GM21717 (cell line): ENCODE measurements around the gene CT55.
"Not testable (repeated sequence)": the region's sequence is repeated elsewhere in the genome, so short reads cannot be mapped to it uniquely, and the experiment has no call there.

Source experiments
- ATAC-seq: cut with Tn5 transposase; IDR thresholded peaks from one replicate; pipeline ENCODE4 v1.9.1; 2021; ENCODE audit warnings: mild to moderate bottlenecking, moderate library complexity; ENCODE audit not compliant: unreplicated experiment

CT55 gene

GRCh38 chrX:135170877-135171519 is at the start of gene CT55:
Gene CT55, minus strand, starts transcription at chrX:135171398. Its CDS starts 227 bp downstream, at chrX:135171171.
- ATAC-seq = no peak

GRCh38 chrX:135213200-135213844 is 42.1 kb upstream of the CT55 start:
- peak; percentile 53 for ATAC-seq

- ATAC-seq = not testable (repeated sequence)
Measured at GRCh38 chrX:135206427-135206826, 35.2 kb upstream of the CT55 start.

- no peak for ATAC-seq
Measured at GRCh38 chrX:135200297-135200696, 29.1 kb upstream of the CT55 start.

GRCh38 chrX:135194684-135195083 is 23.5 kb upstream of the CT55 start:
- no peak for ATAC-seq

GRCh38 chrX:135193740-135194139 is 22.5 kb upstream of the CT55 start:
- no peak for ATAC-seq

GRCh38 chrX:135191838-135192237 is 20.6 kb upstream of the CT55 start:
- no peak for ATAC-seq

GRCh38 chrX:135185795-135186443 is 14.7 kb upstream of the CT55 start:
- ATAC-seq = peak; percentile 83

GRCh38 chrX:135178636-135179035 is 7.4 kb upstream of the CT55 start:
- no peak for ATAC-seq

GRCh38 chrX:135170468-135170867 is 730 bp downstream of the CT55 start:
- ATAC-seq = no peak

- ATAC-seq = not testable (repeated sequence)
Measured at GRCh38 chrX:135169534-135169933, 1.7 kb downstream of the CT55 start.

- ATAC-seq = no peak
Measured at GRCh38 chrX:135168486-135168885, 2.7 kb downstream of the CT55 start.

GRCh38 chrX:135154688-135155087 is 16.5 kb downstream of the CT55 start:
- not testable (repeated sequence) for ATAC-seq

GRCh38 chrX:135126145-135126544 is 45.1 kb downstream of the CT55 start:
- not testable (repeated sequence) for ATAC-seq

- not testable (repeated sequence) for ATAC-seq
Measured at GRCh38 chrX:135120056-135120576, 51.1 kb downstream of the CT55 start, which contains the start of gene ETDB. Gene ETDB, minus strand, starts transcription at chrX:135120526. Its CDS starts 1,265 bp downstream, at chrX:135119261.

GRCh38 chrX:135116064-135116463 is 55.1 kb downstream of the CT55 start:
- not testable (repeated sequence) for ATAC-seq

GRCh38 chrX:135114392-135114791 is 56.8 kb downstream of the CT55 start:
- peak; percentile 99 for ATAC-seq

GRCh38 chrX:135112743-135113142 is 58.5 kb downstream of the CT55 start:
- no peak for ATAC-seq

- no peak for ATAC-seq
Measured at GRCh38 chrX:135112096-135112729, 59.0 kb downstream of the CT55 start.

GRCh38 chrX:135109554-135109953 is 61.6 kb downstream of the CT55 start:
- no peak for ATAC-seq
